GM12878 (cell line): ENCODE measurements around the gene HMGB2. TPM values are rescaled to one million over a fixed set of nuclear protein-coding genes. Genes with fewer than 3 reads are reported as not detected.
A peak's percentile ranks its signal among the peaks of the same experiment; 100 is the strongest.

ENCODE experiments used
- ATAC-seq: fragments of 200-7000 bp; cut with Tn5 transposase; 3 replicates; pipeline ENCODE4 v1.9.1; 2020; ENCODE audit warnings: mild to moderate bottlenecking, moderate library complexity
- BruUV-seq: library from RNA; stranded (reverse); fragments of 400-500 nt; replicated peaks from 2 replicates; lab custom pipeline; 2021; lab: Mats Ljungman, UMichigan
- CTCF ChIA-PET: fragments of 300-600 bp; sonication (Branson Sonifier 250); formaldehyde crosslinking; extraction: SDS; loops from one replicate; lab custom pipeline; 2021; ENCODE audit warnings: inconsistent platforms; lab: Yijun Ruan, JAX
- POLR2A ChIA-PET: fragments of 350-600 bp; formaldehyde crosslinking; extraction: SDS; loops from one replicate; lab custom pipeline; 2021; ENCODE audit warnings: inconsistent platforms; lab: Charles Lee
- RAD21 ChIA-PET: fragments of 300-600 bp; sonication (Branson Sonifier 250); formaldehyde crosslinking; loops from one replicate; lab custom pipeline; 2023; ENCODE audit warnings: antibody characterized with exemption; ENCODE audit not compliant: unreplicated experiment; lab: Charles Lee
- SMC1A ChIA-PET: fragments of 300-600 bp; sonication (Branson Sonifier 250); formaldehyde crosslinking; loops from one replicate; lab custom pipeline; 2023; ENCODE audit not compliant: unreplicated experiment, uncharacterized antibody; lab: Charles Lee
- DNase-seq: peaks from one replicate; pipeline ENCODE4 v3.0.0-alpha.2; 2011; ENCODE audit warnings: low read depth, low spot score
- FAIRE-seq: peaks from 3 replicates; lab custom pipeline; 2011; peaks lifted over from hg19 to GRCh38; lab: Jason Lieb, UNC
- H2AFZ ChIP-seq: 2 replicates; pipeline ENCODE4 v1.6.0; 2011; ENCODE audit warnings: low read depth, low read length, control low read depth; ENCODE audit not compliant: control insufficient read depth
- H3K27ac ChIP-seq: 2 replicates; pipeline ENCODE4 v1.5.1; 2011; ENCODE audit warnings: control low read depth; ENCODE audit not compliant: control insufficient read depth, insufficient read depth
- H3K27me3 ChIP-seq, 2 experiments: replicated peaks in 1 of 2; 2 replicates each; pipeline versions ENCODE4 v1.6.0 to v1.6.1; 2011; ENCODE audit warnings: low read length in 1 of 2; ENCODE audit not compliant: control insufficient read depth in 2 of 2, insufficient read depth in 2 of 2
- H3K36me3 ChIP-seq, 2 experiments: 2 replicates each; pipeline ENCODE4 v1.5.1; 2011; ENCODE audit warnings: low read length in 1 of 2; ENCODE audit not compliant: control insufficient read depth in 2 of 2, insufficient read depth in 2 of 2
- H3K4me1 ChIP-seq: 2 replicates; pipeline ENCODE4 v1.6.1; 2011; ENCODE audit warnings: mild to moderate bottlenecking, low read length, moderate library complexity, mixed read lengths; ENCODE audit not compliant: control insufficient read depth, insufficient read depth
- H3K4me2 ChIP-seq: 2 replicates; pipeline ENCODE4 v1.6.0; 2011; ENCODE audit warnings: control low read depth; ENCODE audit not compliant: control insufficient read depth, insufficient read depth
- H3K4me3 ChIP-seq: fragments of 200-600 bp; sonication (generic); 2 replicates; pipeline ENCODE4 v1.5.1; 2016
- H3K79me2 ChIP-seq: 2 replicates; pipeline ENCODE4 v1.6.0; 2011; ENCODE audit warnings: low read length; ENCODE audit not compliant: control insufficient read depth, insufficient read depth
- H3K9ac ChIP-seq: 2 replicates; pipeline ENCODE4 v1.8.0; 2011; ENCODE audit warnings: low read length, control low read depth, mixed read lengths; ENCODE audit not compliant: control insufficient read depth, insufficient read depth
- H3K9me3 ChIP-seq: replicated peaks from 3 replicates; pipeline ENCODE4 v1.5.1; 2011; ENCODE audit warnings: mild to moderate bottlenecking, low read length; ENCODE audit not compliant: control insufficient read depth, insufficient read depth
- H4K20me1 ChIP-seq: 2 replicates; pipeline ENCODE4 v1.6.0; 2011; ENCODE audit not compliant: control insufficient read depth, insufficient read depth
- CREB1 ChIP-seq: IDR thresholded peaks from 2 replicates; pipeline ENCODE4 v1.6.1; 2012; ENCODE audit warnings: low read depth, mild to moderate bottlenecking, inconsistent platforms
- EZH2 ChIP-seq: IDR thresholded peaks from 2 replicates; pipeline ENCODE4 v1.6.1; 2012; ENCODE audit warnings: low read depth, mild to moderate bottlenecking, control low read depth, inconsistent platforms, low read length, borderline replicate concordance; ENCODE audit not compliant: control insufficient read depth
- NFIC ChIP-seq: IDR thresholded peaks from 2 replicates; pipeline ENCODE4 v1.6.1; 2012; ENCODE audit warnings: low read depth, mild to moderate bottlenecking, inconsistent platforms, low read length, moderate library complexity
- NFYA ChIP-seq: IDR thresholded peaks from 2 replicates; pipeline ENCODE4 v1.6.1; 2011; ENCODE audit warnings: low read depth, mild to moderate bottlenecking, low read length, improper control_type of control experiment, borderline replicate concordance
- NFYB ChIP-seq: IDR thresholded peaks from 2 replicates; pipeline ENCODE4 v1.6.1; 2011; ENCODE audit warnings: low read depth, mild to moderate bottlenecking, low read length, improper control_type of control experiment, moderate library complexity; ENCODE audit not compliant: insufficient read depth
- PAX8 ChIP-seq: fragments of 450-650 bp; IDR thresholded peaks from 2 replicates; pipeline ENCODE4 v1.6.1; 2017; ENCODE audit warnings: mild to moderate bottlenecking, moderate library complexity
- POLR2AphosphoS5 ChIP-seq: IDR thresholded peaks from 2 replicates; pipeline ENCODE4 v1.6.1; 2011; ENCODE audit warnings: mild to moderate bottlenecking, low read length, inconsistent platforms
- WGBS: methylation state at CpG from one replicate; pipeline ENCODE4 v1.1.6; 2016; ENCODE audit warnings: low lambda C conversion rate; ENCODE audit not compliant: insufficient replicate concordance, insufficient coverage; ENCODE audit errors: missing lambda C conversion rate; 5-methylcytosine and 5-hydroxymethylcytosine counted together
- in situ Hi-C: fragments of 300-500 bp; cut with MboI; formaldehyde crosslinking; loops from 9 replicates; pipeline ENCODE4 v1.14.3; 2018; ENCODE audit warnings: mixed read lengths
- intact Hi-C: fragments of 100-400 bp; cut with micrococcal nuclease; formaldehyde crosslinking; loops from one replicate; pipeline ENCODE4 v1.14.2; 2022; ENCODE audit not compliant: unreplicated experiment
- polyA plus RNA-seq, 11 experiments: library from polyadenylated mRNA; depleted of rRNA in 4 of 11; unstranded in 6 of 11; stranded (reverse) in 5 of 11; fragments of >200 nt; fragmentation: Nextera tagmentation in 4 of 11; fragmentation: Illumina TruSeq in 1 of 11; extraction: Ambion mirVana in 4 of 11; extraction: Trizol in 1 of 11; gene quantifications; 1 replicate in 1 of 11; 2 replicates in 10 of 11; pipeline versions ENCODE4 v1.2.1 to v1.2.3, GENCODE V29; 2011 to 2016; ENCODE audit warnings: inconsistent platforms in 2 of 11, missing spikeins in 2 of 11, low read depth in 1 of 11
- total RNA-seq, 4 experiments: library from RNA; depleted of rRNA in 3 of 4; stranded (reverse); fragments of >200 nt in 3 of 4; fragmentation: Illumina TruSeq in 1 of 4; extraction: Trizol in 1 of 4; gene quantifications; 2 replicates each; pipeline versions ENCODE4 v1.2.1 to v1.2.3, GENCODE V29; 2013 to 2021
- TF ChIP-seq, protein P1 (sequence below): fragments of 150-350 bp; IDR thresholded peaks from 2 replicates; pipeline ENCODE4 v1.6.1; 2016; ENCODE audit warnings: low read depth, low read length
- TF ChIP-seq, protein P2 (sequence below): fragments of 450-650 bp; IDR thresholded peaks from 2 replicates; pipeline ENCODE4 v1.6.1; 2018; ENCODE audit warnings: mild to moderate bottlenecking, low read depth, moderate library complexity; ENCODE audit not compliant: partially characterized antibody
- TF ChIP-seq, protein P3 (sequence below): fragments of 450-650 bp; IDR thresholded peaks from 2 replicates; pipeline ENCODE4 v1.6.1; 2017; ENCODE audit warnings: mild to moderate bottlenecking, low read depth, inconsistent platforms; ENCODE audit not compliant: poor library complexity, severe bottlenecking

HMGB2 gene
- total and polyA plus RNA-seq, 10 of the 15 experiments (the other 5 are each of a cell fraction or from before 2014, with no cell fraction given), result 260 to 961 (median 668) TPM

DNA sequence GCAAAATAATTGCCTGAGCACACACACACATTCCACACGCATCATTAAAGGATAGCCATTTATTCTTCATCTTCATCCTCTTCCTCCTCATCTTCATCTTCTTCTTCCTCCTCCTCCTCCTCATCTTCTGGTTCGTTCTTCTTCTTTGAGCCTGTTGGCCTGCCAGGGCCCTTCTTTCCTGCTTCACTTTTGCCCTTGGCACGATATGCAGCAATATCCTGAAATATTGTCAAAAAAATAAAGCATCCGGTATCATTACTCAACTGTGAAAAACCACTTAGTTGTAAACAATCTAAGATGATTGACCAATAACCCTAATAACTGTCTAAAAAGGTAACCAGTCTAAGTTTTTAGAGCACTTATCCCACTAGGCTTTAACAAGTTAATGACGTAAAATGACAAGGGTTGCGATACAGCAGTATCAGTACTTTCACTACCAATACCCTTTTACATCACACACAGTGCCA, 2.1 kb downstream of the HMGB2 start (continued):
- TF ChIP-seq CREB1, result peak; percentile 78
- TF ChIP-seq EZH2, result no peak
- TF ChIP-seq NFYB, result no peak
- TF ChIP-seq, protein P1, sequence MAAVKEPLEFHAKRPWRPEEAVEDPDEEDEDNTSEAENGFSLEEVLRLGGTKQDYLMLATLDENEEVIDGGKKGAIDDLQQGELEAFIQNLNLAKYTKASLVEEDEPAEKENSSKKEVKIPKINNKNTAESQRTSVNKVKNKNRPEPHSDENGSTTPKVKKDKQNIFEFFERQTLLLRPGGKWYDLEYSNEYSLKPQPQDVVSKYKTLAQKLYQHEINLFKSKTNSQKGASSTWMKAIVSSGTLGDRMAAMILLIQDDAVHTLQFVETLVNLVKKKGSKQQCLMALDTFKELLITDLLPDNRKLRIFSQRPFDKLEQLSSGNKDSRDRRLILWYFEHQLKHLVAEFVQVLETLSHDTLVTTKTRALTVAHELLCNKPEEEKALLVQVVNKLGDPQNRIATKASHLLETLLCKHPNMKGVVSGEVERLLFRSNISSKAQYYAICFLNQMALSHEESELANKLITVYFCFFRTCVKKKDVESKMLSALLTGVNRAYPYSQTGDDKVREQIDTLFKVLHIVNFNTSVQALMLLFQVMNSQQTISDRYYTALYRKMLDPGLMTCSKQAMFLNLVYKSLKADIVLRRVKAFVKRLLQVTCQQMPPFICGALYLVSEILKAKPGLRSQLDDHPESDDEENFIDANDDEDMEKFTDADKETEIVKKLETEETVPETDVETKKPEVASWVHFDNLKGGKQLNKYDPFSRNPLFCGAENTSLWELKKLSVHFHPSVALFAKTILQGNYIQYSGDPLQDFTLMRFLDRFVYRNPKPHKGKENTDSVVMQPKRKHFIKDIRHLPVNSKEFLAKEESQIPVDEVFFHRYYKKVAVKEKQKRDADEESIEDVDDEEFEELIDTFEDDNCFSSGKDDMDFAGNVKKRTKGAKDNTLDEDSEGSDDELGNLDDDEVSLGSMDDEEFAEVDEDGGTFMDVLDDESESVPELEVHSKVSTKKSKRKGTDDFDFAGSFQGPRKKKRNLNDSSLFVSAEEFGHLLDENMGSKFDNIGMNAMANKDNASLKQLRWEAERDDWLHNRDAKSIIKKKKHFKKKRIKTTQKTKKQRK, result no peak
- no peak for TF ChIP-seq PAX8
- 0 out of 2 replicates have a peak, but pooled peaks have one; percentile 20 for TF ChIP-seq POLR2AphosphoS5
- TF ChIP-seq NFIC, result 0 out of 2 replicates have a peak, but pooled peaks have one; percentile 18
- no peak for TF ChIP-seq NFYA
- TF ChIP-seq, all 136 proteins: peak for 5

DNA sequence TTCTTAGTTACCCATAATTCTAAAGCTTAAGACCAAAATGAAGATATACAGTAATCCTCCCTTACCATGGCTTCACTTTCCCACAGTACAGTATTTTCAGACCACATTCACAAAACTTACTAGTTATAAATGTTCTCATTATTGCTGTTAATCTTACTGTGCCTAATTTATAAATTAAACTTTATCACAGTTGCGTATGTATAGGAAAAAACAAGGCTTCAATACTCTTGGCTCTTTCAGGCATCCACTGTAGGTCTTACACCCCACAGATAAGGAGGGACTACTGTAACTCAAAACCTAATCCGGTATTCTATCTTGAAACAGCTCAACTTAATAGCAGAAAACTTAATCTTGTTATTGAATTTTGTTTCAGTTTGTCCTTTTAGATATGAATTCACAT, 3.6 kb downstream of the HMGB2 start:
- DNase-seq, result no peak
- no peaks in the 10 kb centered on the region for H3K9me3 ChIP-seq
- SMC1A ChIA-PET, result interaction anchor here (1.1 to 14.3 kb wide), 11 partner anchors 9 to 317 kb away, joined by 4 to 232 read pairs (median 5); partner anchors contain the start of gene SAP30
- no peak for FAIRE-seq
- no peaks in the 10 kb centered on the region for H4K20me1 ChIP-seq
- RAD21 ChIA-PET, result interaction anchor here (0.6 to 8.4 kb wide), 11 partner anchors 11 to 317 kb away, joined by 3 to 145 read pairs (median 4); partner anchors contain the start of gene SAP30
- TF ChIP-seq, protein P2, sequence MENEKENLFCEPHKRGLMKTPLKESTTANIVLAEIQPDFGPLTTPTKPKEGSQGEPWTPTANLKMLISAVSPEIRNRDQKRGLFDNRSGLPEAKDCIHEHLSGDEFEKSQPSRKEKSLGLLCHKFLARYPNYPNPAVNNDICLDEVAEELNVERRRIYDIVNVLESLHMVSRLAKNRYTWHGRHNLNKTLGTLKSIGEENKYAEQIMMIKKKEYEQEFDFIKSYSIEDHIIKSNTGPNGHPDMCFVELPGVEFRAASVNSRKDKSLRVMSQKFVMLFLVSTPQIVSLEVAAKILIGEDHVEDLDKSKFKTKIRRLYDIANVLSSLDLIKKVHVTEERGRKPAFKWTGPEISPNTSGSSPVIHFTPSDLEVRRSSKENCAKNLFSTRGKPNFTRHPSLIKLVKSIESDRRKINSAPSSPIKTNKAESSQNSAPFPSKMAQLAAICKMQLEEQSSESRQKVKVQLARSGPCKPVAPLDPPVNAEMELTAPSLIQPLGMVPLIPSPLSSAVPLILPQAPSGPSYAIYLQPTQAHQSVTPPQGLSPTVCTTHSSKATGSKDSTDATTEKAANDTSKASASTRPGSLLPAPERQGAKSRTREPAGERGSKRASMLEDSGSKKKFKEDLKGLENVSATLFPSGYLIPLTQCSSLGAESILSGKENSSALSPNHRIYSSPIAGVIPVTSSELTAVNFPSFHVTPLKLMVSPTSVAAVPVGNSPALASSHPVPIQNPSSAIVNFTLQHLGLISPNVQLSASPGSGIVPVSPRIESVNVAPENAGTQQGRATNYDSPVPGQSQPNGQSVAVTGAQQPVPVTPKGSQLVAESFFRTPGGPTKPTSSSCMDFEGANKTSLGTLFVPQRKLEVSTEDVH, result peak; percentile 48
- TF ChIP-seq, protein P3, sequence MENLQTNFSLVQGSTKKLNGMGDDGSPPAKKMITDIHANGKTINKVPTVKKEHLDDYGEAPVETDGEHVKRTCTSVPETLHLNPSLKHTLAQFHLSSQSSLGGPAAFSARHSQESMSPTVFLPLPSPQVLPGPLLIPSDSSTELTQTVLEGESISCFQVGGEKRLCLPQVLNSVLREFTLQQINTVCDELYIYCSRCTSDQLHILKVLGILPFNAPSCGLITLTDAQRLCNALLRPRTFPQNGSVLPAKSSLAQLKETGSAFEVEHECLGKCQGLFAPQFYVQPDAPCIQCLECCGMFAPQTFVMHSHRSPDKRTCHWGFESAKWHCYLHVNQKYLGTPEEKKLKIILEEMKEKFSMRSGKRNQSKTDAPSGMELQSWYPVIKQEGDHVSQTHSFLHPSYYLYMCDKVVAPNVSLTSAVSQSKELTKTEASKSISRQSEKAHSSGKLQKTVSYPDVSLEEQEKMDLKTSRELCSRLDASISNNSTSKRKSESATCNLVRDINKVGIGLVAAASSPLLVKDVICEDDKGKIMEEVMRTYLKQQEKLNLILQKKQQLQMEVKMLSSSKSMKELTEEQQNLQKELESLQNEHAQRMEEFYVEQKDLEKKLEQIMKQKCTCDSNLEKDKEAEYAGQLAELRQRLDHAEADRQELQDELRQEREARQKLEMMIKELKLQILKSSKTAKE, result no peak
- in situ Hi-C loops, result loop anchor here (5.0 kb wide), 1 partner anchor 37 kb away; no protein-coding TSS in a partner anchor
- CTCF ChIA-PET, result interaction anchor here (0.9 to 4.4 kb wide), 11 partner anchors 9 to 317 kb away, joined by 3 to 28 read pairs (median 6); partner anchors contain the start of gene SAP30
- peaks cover 56% of the 10 kb centered on the region for H3K79me2 ChIP-seq
- ATAC-seq, result no peak
- peak overlapping the region; percentile 46; the same call in 1 of the 2 replicates for H3K4me2 ChIP-seq
- H3K36me3 ChIP-seq, result peaks cover 0 to 18% of the 10 kb centered on the region in 2 experiments; a peak in 3 of 4 replicates
- H2AFZ ChIP-seq, result no peak overlapping the region
- no TSS peak for BruUV-seq
- 100% methylated on average over 2 of the region's 2 CpGs for WGBS
- POLR2A ChIA-PET, result interaction anchor here (13.9 kb wide), 1 partner anchor 41 kb away, joined by 472 read pairs; the partner anchor contains the start of gene SAP30
- H3K9ac ChIP-seq, result no peak overlapping the region
- intact Hi-C loops, result loop anchor here (5.0 kb wide), 1 partner anchor 163 kb away; the partner anchor contains the start of gene GALNT7
- no peaks in the 10 kb centered on the region for H3K27me3 ChIP-seq
- peak overlapping the region; percentile 8; the same call in 1 of the 2 replicates for H3K4me3 ChIP-seq
- no peak overlapping the region for H3K27ac ChIP-seq
- H3K4me1 ChIP-seq, result peaks cover 3% of the 10 kb centered on the region
